ENCODE results near the gene TRAM2. TPM values are rescaled to one million over a fixed set of nuclear protein-coding genes. Genes with fewer than 3 reads are reported as not detected.

Gene TRAM2
- total and polyA plus RNA-seq, 2 of the 8 experiments (the other 6 are each of a cell fraction or from before 2014, with no cell fraction given) = 9.0 to 21.4 TPM

- no peak overlapping the region for H3K9ac ChIP-seq (replicated peaks in 1 of 4; ENCODE audit: extremely low read depth in 1 of 4, low read depth in 3 of 4, low read length in 3 of 4)
- TF ChIP-seq TBP (IDR thresholded peaks at IDR 0.05; ENCODE audit: low read depth, low read length) (no peak), POLR2A (IDR thresholded peaks at IDR 0.05; ENCODE audit: control extremely low read depth in 1 of 2, low read depth in 2 of 2, low read length in 2 of 2) (no peak), CEBPB (IDR thresholded peaks at IDR 0.05; ENCODE audit: low read depth, low read length) (no peak), RNF2 (IDR thresholded peaks at IDR 0.05; ENCODE audit: borderline replicate concordance, low read depth, low read length, missing control alignments, poor library complexity, severe bottlenecking) (no peak), HDAC2 (IDR thresholded peaks at IDR 0.05; ENCODE audit: borderline replicate concordance in 1 of 2, low read depth in 2 of 2, low read length in 2 of 2) (no peak), BCL11A (IDR thresholded peaks at IDR 0.05; ENCODE audit: low read depth in 2 of 2, low read length in 2 of 2) (no peak), TEAD4 (IDR thresholded peaks at IDR 0.05; ENCODE audit: low read depth, low read length) (no peak), EP300 (IDR thresholded peaks at IDR 0.05; ENCODE audit: borderline replicate concordance in 1 of 2, low read depth in 2 of 2, low read length in 2 of 2) (no peak), FOSL1 (IDR thresholded peaks at IDR 0.05; ENCODE audit: insufficient read depth, low read depth, low read length) (no peak), YY1 (IDR thresholded peaks at IDR 0.05; ENCODE audit: low read depth, low read length) (no peak), SIN3A (conservative IDR thresholded peaks at IDR 0.05 in 1 of 2, IDR thresholded peaks at IDR 0.05 in 1 of 2; ENCODE audit: low read depth in 1 of 2, low read length in 2 of 2) (no peak)
Measured at GRCh38 chr6:52503851-52504781, 72.7 kb downstream of the TRAM2 start.

More at GRCh38 chr6:52503851-52504781, 72.7 kb downstream of the TRAM2 start:
- Histone ChIP-seq H3K4ac (replicated peaks; ENCODE audit: insufficient read length, low read depth, low read length) (no peak overlapping the region), H2BK120ac (replicated peaks; ENCODE audit: low read depth, low read length) (no peak overlapping the region), H2BK12ac (ENCODE audit: low read depth, low read length) (no peak overlapping the region), H3K9me3 (ENCODE audit: insufficient read depth in 2 of 2, low read depth in 1 of 2, low read length in 1 of 2) (no peaks in the 10 kb centered on the region), H3K4me1 (replicated peaks in 1 of 4; ENCODE audit: control insufficient read depth in 3 of 4, insufficient read depth in 4 of 4, low read length in 3 of 4) (peaks cover 0 to 5% (median 2%) of the 10 kb centered on the region in 4 experiments; a peak in 4 of 7 replicates), H3K79me2 (ENCODE audit: control insufficient read depth in 1 of 2, insufficient read depth in 2 of 2, low read length in 2 of 2) (no peaks in the 10 kb centered on the region), H3K23ac (ENCODE audit: insufficient read length) (no peak overlapping the region), H3K27ac (ENCODE audit: low read depth, low read length) (no peak overlapping the region; the same call in 1 of the 2 replicates), H2BK15ac (ENCODE audit: low read length) (no peak overlapping the region), H4K91ac (replicated peaks; ENCODE audit: insufficient read length, low read length) (no peak overlapping the region), H3K79me1 (ENCODE audit: low read depth, low read length) (no peaks in the 10 kb centered on the region), H2BK20ac (ENCODE audit: low read length) (no peak overlapping the region), H3K4me2 (ENCODE audit: insufficient read depth in 1 of 2, low read depth in 2 of 2, low read length in 2 of 2) (no peak overlapping the region), H2AFZ (ENCODE audit: low read length) (no peak overlapping the region), H4K5ac (ENCODE audit: insufficient read length, low read depth, low read length) (no peak overlapping the region), H3K14ac (ENCODE audit: insufficient read length) (no peak overlapping the region), H4K20me1 (replicated peaks in 1 of 2; ENCODE audit: control insufficient read depth in 1 of 2, insufficient read depth in 2 of 2, low read length in 2 of 2) (no peaks in the 10 kb centered on the region), H4K8ac (ENCODE audit: extremely low read depth, insufficient read depth, low read length) (no peak overlapping the region; the same call in 1 of the 2 replicates), H3K23me2 (ENCODE audit: low read depth, low read length) (no peaks in the 10 kb centered on the region), H3K4me3 (ENCODE audit: extremely low read depth in 1 of 4, insufficient read depth in 2 of 4, low read depth in 3 of 4, low read length in 4 of 4) (no peak overlapping the region), H3K27me3 (replicated peaks in 1 of 4; ENCODE audit: control insufficient read depth in 3 of 4, extremely low read depth in 1 of 4, insufficient read depth in 3 of 4, low read length in 3 of 4) (no peaks in the 10 kb centered on the region), H3K56ac (replicated peaks; ENCODE audit: insufficient read length, low read depth, low read length) (no peak overlapping the region), H3K18ac (ENCODE audit: extremely low read depth, low read length) (no peak overlapping the region), H3K36me3 (ENCODE audit: control insufficient read depth in 2 of 4, insufficient read depth in 4 of 4, low read length in 3 of 4) (peaks cover 0 to 26% (median 3%) of the 10 kb centered on the region in 4 experiments; a peak in 4 of 8 replicates), H2BK5ac (ENCODE audit: low read depth, low read length) (no peak overlapping the region; the same call in 1 of the 2 replicates), H2AK5ac (ENCODE audit: low read depth, low read length) (no peak overlapping the region)
- DNase-seq (ENCODE audit: low read depth in 1 of 2, low spot score in 2 of 2) (no peak), FAIRE-seq (no peak)
- ChIA-PET POLR2A (ENCODE audit: partially characterized antibody) (interaction anchor here (1.0 to 1.2 kb wide), 2 partner anchors 83 to 89 kb away, joined by 3 read pairs; no protein-coding TSS in a partner anchor), CTCF (ENCODE audit: partially characterized antibody) (interaction anchor here (0.5 to 1.7 kb wide), 13 partner anchors 10 to 148 kb away, joined by 3 to 8 read pairs (median 3); no protein-coding TSS in a partner anchor)
- 90% methylated on average over 24 of the region's 24 CpGs; no CpG with 5 or more reads in 1 of the 2 experiments for WGBS, 2 experiments (ENCODE audit: extremely low coverage in 1 of 2, insufficient coverage in 1 of 2, insufficient read length in 1 of 2, insufficient replicate concordance in 2 of 2, low coverage in 1 of 2, low lambda C conversion rate in 2 of 2, missing lambda C conversion rate in 1 of 2)
